Astrocyte of the cerebellum (primary cell): ENCODE data around the gene MTA1.

Experiments
- DNase-seq: peaks from one replicate; pipeline ENCODE4 v3.0.0-alpha.2; 2011; ENCODE audit warnings: low read depth
- H3K4me3 ChIP-seq: 2 replicates; pipeline ENCODE4 v1.5.1; 2011; ENCODE audit warnings: mild to moderate bottlenecking, low read depth, low read length, moderate library complexity
- CTCF ChIP-seq: IDR thresholded peaks from 2 replicates; pipeline ENCODE4 v1.5.1; 2012; ENCODE audit warnings: low read length, low read depth, moderate library complexity, mild to moderate bottlenecking; ENCODE audit errors: missing control alignments
- in situ Hi-C: cut with HindIII; loops from 2 replicates; pipeline ENCODE4 v1.10.0; 2017; ENCODE audit warnings: low sequenced_read_pairs

The MTA1 gene

DNA sequence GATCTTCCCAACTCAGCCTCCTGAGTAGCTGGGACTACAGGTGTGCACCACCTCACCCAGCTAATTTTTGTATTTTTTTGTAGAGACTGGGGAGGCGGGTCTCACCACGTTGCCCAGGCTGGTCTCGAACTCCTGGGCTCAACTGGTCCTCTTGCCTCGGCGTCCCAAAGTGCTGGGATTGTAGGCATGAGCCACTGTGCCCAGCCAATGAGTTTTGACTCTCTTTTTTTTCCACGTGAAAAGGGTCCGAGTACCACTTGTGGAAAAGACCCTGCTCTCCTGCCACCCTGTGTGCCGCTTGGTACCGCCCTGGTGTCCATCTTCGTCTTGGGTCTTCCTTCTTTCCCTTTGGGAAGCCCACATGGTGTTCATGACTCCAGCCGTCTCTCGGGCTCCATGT is 89.0 kb downstream of the MTA1 start:
- in situ Hi-C loops = no loop called here
- TF ChIP-seq CTCF = no peak
- no peak for DNase-seq
- H3K4me3 ChIP-seq = no peak overlapping the region

GRCh38 chr14:105517096-105517495 is 97.5 kb downstream of the MTA1 start:
- in situ Hi-C loops = no loop called here
- no peak for TF ChIP-seq CTCF
- H3K4me3 ChIP-seq = no peak overlapping the region
- no peak for DNase-seq

DNA sequence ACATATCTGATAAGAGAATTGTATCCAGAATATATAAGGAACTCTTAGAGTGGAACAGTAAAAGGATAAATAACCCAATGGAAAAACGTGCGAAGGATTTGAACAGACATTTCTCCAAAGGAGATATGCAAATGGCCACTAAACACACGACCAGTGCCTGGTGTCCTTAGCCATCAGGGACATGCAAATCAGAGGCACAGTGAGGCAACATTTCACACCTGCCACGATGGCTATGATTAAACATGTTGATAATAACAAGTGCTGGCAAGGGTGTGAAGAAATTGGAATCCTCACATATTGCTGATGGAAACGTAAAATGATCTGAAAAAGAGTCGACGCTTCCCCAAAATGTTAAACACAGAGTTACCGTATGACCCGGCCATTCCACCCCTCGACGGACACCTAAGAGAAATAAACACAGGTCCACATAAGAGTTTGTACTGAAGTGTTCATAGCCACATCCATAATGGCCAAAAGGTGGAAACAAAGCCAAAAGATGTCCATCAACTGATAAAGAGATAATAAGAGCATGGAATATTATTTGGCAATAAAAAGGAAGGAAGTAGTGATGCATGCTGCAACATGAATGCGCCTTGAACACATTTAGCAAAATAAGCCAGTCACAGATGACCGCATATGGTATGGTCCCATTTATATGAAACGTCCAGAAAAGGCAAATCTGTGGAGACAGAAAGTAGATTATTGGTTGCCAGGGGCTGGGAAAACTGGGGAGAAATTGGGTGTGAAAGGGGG is 100.5 kb downstream of the MTA1 start:
- in situ Hi-C loops = no loop called here
- no peak for DNase-seq
- no peak for TF ChIP-seq CTCF
- no peak overlapping the region for H3K4me3 ChIP-seq
